ENCODE measurements around the gene GDPD5.
"Not testable (repeated sequence)": the region's sequence is repeated elsewhere in the genome, so short reads cannot be mapped to it uniquely, and the experiment has no call there.

Gene GDPD5

GRCh38 chr11:75424396-75424795, 101.3 kb downstream of the GDPD5 start:
- no peak for DNase-seq

DNA sequence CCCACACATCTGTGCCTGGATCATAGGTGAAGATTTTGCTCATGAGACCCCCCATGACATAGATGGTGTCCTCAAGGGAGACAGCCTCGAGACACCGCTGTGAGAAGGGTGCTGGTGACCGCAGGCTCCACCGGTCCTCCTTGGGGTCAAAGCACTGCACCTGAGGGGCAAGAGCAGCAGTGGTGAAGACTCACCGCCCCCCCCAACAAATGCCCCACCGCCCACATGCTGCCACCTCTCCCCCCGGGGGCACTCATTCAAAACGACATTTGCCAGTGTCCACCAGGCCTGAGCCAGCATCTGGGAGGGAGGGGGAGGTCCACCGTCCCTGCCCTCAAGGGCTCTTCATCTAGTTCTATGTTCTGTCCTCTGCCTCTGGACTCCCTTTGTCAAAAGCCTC, 102.0 kb downstream of the GDPD5 start:
- no peak for DNase-seq

DNA sequence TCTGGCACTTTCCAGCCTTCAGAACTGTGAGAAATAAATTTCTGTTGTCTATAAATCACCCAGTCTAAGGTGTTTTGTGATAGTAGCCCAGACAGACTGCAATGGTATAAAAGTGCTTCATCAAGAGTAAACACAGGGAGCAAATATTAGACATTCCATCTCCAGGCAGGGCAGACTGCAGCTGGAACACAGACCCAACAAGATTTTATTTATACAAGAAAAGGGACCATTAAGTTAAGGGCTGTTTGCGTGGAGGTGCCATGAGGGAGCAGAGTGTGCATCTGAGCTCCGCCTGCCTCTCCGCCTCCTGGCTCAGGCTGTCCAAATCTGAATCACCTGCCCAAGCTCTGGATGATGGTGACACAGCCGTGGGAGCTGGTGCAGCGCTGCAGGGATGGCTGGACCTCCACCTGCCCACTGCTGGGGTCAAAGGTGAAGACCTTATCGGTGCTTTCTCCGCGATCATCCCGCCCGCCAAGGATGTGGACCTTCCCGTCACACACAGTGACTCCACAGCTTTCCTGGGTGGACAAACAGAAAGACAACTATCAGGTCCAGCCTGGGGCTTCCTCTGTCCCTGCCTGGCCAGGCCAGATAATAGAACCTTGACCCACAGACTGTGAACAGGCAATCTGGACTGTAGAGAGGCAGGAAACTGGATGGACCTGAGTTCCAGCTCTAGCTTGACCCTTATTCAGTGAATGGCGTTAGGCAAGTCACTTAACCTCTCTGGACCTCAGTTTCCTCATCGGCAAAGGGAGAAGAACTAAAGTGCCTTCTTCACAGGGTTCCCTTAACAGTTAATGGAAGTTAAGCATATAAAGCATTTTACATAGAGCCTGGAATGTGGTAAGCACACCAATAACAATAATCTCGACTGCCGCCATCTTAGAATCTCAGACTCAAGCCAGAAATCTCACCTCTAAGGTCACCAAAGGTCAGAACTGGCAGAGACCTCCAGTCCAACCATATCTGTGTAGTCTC, 103.2 kb downstream of the GDPD5 start:
- DNase-seq, result no peak

DNA sequence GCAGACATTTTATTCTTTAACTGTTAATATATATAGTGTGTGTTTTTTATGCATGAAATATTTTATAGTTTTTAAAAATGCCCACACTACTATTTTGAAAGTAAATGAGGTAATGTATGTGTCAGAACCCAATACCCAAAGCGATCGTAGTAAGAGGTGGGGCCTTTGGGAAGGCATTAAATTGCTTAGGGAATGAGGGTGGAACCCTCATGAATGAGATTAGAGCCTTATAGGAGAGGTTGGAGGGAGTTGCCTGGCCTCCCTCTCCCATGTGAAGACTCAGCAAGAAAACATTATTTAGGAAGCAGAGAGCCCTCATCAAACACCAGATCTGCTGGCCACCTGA, 103.9 kb downstream of the GDPD5 start:
- DNase-seq, result no peak

DNA sequence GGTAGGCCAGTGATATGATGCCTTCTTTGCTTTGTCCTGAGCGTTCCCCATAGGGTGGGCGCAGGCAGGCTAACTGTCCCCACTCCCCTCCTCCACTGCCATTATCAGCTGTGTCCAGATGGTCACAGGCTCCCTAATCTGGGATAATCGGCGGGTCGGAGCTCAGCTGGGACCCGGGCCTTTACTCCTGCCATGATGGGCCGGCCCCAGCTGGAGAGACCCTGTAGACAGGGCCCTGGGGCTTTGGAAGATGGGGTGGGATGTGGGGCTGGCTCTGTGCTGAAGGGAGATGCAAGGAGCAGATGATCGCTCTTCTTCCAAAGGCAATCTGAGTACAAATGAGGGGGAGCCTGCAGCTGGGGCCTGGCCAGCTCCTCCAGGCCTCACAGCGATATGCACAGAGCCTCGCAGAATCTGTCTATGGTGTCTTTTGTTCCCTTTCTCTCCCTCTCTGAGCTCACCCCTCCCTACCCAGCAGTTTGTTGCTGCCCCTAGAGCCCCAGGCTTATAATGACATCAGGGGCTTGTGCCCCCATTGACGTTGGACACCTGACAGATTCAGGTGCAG, 104.6 kb downstream of the GDPD5 start:
- DNase-seq, result no peak

DNA sequence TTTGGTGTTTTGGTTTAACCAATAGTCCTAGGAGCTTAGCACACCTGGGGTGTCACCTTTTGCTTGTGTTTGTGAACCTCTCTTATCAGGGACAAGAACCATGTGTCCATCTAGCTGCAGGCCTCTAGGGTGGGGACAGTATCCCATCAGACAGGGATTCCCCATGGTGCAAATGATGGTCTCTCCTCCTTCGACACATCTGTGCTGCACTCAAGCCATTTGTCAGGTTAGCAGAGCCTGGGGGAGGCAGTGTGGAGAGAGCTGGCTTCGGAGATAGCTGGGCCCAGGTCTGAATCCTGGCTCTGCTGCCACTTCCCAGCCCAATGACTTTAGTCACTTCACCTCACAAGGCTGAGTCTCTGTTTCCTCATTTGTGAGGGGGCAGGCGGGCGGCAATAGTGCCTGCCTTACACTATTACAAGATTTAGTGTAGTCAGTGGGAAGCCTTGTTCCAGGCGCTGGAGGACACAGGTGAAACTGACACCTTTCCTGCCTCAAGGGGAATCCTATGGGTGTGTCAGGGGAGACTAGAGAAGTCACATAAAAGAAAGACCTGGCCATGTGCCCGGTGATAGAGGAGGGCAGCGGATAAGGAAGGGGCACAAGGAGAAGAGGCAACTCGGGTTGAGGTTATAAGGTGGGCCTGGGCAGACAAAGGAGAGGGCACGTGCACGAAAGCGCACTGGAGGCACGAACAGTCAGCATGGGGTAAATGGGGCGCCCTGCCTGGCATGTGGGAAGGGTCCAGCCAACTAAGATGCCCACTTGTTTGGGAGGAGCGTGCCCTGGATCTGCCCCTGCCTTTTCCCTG, 105.3 kb downstream of the GDPD5 start:
- DNase-seq, result no peak

- DNase-seq, result no peak
Measured at GRCh38 chr11:75413864-75414263, 111.9 kb downstream of the GDPD5 start.

DNA sequence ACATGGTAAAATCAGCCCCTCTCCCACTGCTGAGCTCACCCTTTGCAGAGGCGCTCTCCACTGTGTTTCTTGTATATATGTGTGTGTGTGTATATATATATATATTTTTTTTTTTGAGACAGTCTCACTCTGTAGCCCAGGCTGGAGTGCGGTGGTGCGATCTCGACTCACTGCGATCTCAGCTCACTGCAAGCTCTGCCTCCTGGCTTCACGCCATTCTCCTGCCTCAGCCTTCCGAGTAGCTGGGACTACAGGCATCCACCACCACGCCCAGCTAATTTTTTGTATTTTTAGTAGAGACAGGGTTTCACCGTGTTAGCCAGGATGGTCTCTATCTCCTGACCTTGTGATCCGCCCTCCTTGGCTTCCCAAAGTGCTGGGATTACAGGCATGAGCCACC, 112.6 kb downstream of the GDPD5 start:
- not testable (repeated sequence) for DNase-seq

DNA sequence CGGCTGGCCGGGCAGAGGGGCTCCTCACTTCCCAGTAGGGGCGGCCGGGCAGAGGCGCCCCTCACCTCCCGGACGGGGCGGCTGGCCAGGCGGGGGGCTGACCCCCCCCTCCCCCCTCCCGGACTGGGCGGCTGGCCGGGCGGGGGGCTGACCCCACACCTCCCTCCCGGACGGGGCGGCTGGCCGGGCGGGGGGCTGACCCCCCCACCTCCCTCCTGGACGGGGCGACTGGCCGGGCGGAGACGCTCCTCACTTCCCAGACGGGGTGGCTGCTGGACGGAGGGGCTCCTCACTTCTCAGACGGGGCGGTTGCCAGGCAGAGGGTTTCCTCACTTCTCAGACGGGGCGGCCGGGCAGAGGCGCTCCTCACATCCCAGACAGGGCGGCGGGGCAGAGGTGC, 115.8 kb downstream of the GDPD5 start:
- DNase-seq, result not testable (repeated sequence)

- no peak for DNase-seq
Measured at GRCh38 chr11:75408957-75409219, 116.9 kb downstream of the GDPD5 start.

GRCh38 chr11:75406338-75406777, 119.4 kb downstream of the GDPD5 start:
- no peak for DNase-seq

DNA sequence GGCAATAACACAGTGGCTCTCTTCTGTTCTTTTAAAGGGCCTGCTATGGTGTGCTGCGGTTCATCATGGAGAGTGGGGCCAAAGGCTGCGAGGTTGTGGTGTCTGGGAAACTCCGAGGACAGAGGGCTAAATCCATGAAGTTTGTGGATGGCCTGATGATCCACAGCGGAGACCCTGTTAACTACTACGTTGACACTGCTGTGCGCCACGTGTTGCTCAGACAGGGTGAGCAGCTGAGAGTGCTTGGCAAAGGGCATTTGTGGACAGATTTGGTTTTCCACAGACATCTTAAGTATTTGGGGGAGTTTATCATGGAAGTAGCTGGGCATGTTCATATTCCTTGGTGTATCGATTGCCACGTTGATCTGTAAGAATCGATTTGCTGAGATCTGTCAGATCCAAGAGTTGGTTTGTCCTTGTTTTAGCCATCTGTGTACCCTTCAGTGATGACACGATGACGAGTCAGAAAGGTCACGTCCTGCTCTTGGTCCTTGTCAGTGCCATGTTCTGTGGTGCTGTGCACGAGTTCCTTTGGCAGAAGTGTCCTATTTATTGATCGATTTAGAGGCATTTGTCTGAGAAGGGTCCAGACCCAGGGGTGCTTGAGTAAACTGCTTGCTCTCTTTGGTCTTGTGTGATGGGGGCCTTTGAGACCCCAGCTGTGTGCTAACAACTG, 121.6 kb downstream of the GDPD5 start:
- DNase-seq, result no peak

GRCh38 chr11:75403037-75403436, 122.7 kb downstream of the GDPD5 start:
- DNase-seq, result no peak

DNA sequence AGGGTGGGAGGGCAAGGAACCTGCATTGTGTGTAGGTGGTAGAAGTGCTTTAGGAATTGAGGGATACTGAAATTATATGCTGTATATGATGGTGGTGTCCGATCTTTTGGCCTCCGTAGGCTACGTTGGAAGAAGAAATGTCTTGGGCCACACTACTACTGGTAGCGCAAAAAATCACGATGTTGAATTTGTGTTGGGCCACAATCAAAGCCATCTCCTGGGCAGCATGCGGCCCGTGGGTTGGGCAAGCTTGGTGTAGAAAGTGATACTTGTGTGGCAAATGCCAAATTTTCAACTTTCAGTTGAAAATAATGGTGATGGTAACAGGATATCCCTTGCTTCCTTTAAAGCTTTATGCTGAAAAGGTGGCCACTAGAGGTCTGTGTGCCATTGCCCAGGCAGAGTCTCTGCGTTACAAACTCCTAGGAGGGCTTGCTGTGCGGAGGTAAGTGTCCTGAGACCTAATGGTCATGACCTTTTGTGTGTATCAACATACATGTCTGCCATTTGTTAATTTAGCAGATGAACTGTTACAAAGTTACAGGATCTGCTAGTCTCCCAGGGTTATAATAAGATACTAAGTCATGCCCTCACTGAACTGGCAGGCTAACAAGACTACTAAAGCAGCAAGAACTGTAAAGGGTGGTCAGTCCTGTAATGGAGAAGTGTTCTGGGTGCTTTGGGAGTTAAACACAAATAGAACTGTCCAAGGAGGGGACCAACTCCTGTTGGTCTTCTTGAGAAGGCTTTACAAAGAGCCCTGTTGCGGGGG, 123.6 kb downstream of the GDPD5 start:
- DNase-seq, result no peak

DNA sequence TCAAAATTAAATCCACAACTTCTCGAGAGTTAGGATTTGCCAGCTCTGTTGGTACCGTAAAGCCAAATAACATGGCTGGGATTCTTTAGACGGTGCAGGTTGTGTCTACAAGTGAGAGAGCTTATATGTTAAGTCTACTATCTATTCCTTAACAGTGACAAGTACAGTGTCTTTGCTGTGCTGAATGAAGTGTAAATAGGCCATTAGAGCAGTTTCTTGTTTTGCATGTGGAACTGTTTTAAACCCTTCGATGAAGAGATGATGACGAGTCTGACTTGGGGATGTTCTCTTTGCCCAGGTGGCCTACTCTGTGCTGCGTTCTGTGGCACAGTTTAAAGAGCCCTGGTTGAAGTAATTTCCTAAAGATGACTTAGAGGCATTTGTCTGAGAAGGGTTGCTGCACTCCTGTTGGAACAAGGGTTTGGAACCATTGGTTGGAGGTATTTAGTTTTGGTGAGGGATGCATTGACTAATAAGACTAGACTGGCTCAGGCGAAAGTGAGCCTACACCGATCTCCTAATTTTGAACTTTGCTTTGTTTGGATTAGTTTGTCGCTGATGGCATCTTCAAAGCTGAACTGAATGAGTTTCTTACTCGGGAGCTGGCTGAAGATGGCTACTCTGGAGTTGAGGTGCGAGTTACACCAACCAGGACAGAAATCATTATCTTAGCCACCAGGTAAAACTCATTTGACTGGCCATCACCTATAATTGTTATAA, 125.4 kb downstream of the GDPD5 start:
- no peak for DNase-seq

DNA sequence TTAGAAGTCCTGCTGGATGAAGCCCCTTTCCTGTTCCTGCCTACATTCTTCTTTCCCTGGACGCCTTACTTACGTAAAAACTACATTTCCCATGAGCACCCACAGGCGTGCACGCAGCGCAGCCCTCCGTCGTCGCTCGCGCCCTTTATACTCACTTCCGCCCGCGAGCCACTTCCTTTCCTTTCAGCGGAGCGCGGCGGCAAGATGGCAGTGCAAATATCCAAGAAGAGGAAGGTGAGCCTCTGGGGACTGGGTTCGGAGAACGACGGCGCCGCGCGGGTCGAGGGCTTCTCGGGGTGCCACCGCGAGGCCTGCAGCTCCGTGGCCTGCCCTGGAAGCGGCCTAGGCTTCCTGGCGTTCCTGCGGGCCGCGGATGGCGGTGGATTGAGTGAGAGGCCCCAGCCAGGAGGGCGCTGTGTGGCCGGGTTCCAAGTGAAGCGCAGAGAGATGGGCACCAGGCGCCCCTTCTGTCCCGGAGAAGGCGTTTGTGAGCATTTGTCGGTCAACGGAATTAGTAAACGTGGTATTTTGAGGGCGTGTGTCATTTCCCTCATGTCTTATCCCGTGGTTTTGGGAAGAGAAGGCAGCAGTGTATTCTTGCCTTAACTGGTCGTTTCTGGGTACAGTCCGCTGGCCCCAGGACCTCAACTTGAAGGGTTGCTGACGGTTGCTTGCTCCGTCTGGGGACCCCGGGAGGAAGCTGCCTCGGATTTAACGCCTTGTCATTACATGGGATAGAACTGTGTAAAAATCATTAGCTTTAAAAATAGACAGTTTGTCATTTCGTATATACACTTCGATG, 126.2 kb downstream of the GDPD5 start, which contains the start of gene RPS3:
Gene RPS3, plus strand, starts transcription at position 175 of the 802 bp plus-strand sequence. Its CDS starts 30 bp downstream, at position 205.
- DNase-seq, result peak; percentile 91

DNA sequence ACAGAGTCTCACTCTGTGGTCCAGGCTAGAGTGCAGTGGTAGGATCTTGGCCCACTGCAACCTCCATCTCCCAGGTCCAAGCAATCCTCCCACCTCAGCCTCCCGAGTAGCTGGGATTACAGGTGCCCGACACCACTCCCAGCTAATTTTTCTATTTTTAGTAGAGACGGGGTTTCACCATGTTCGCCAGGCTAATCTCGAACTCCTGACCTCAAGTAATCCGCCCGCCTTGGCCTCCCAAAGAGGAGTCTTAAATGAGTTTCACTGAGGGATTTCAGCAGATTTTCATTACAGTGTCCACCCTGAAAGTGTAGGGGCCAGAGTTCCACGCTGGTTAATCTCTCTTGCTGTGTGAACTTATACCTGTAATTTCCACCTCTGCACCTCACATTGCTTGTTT, 126.8 kb downstream of the GDPD5 start:
- no peak for DNase-seq

- no peak for DNase-seq
Measured at GRCh38 chr11:75394085-75394840, 131.5 kb downstream of the GDPD5 start.

DNA sequence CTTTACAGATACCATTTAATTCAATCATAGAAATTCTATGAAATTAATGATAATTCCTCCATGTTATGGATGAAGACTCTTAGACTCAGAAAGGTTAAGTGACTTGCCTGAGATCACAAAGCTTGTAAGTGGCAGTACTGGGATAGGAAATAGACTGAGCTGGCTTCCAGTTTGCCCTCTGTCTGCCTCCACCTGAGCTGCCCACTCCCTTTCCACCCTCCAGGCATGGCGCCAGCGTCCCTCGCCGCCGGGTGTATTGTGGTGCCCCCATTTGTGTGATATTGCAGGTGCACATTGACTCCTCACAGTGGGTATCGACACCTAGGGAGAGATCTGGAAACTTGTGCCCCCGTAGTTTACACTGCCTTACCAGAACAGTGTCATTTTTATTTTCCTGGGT, 135.8 kb downstream of the GDPD5 start:
- DNase-seq, result no peak

DNA sequence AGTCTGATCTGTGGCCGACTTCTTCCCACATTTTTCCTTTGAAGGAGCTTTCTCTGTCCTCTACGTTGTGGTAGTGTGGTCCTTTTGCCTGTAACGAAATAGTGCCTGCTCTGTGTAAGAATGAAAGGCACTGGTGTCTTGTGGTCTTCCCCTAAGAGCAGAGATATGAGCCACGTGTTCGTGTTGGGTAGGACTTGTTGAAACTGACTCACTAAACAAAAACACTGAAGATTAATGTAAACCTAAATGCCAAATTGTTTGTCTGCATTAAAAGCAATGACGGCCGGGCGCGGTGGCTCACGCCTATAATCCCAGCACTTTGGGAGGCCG, 136.5 kb downstream of the GDPD5 start:
- no peak for DNase-seq
